ENCODE measurements around the gene KIF26B. TPM values are rescaled to one million over a fixed set of nuclear protein-coding genes. Genes with fewer than 3 reads are reported as not detected.
A peak's percentile ranks its signal among the peaks of the same experiment; 100 is the strongest.

The KIF26B gene
- total RNA-seq, 1 donor from 2014 or later, result 8.8 TPM

- Mint-ChIP-seq H3K27me3 (ENCODE audit: unreplicated experiment) (peaks cover 6% of the 10 kb centered on the region), H3K4me3 (ENCODE audit: unreplicated experiment) (no peak overlapping the region), H3K36me3 (ENCODE audit: unreplicated experiment) (peaks cover 6% of the 10 kb centered on the region), H3K4me1 (ENCODE audit: unreplicated experiment) (peaks cover 9% of the 10 kb centered on the region), H3K27ac (ENCODE audit: unreplicated experiment) (no peak overlapping the region), H3K9me3 (ENCODE audit: unreplicated experiment) (peaks cover 3% of the 10 kb centered on the region)
- TF ChIP-seq CTCF (IDR thresholded peaks at IDR 0.05), result no peak
- DNase-seq (ENCODE audit: extremely low spot score, unreplicated experiment), result no peak
Observed at GRCh38 chr1:245168906-245169305, 14.1 kb downstream of the KIF26B start.

- no peak overlapping the region for H3K27ac Mint-ChIP-seq (ENCODE audit: unreplicated experiment)
- peaks cover 3% of the 10 kb centered on the region for H3K9me3 Mint-ChIP-seq (ENCODE audit: unreplicated experiment)
- DNase-seq (ENCODE audit: extremely low spot score, unreplicated experiment), result no peak
- H3K27me3 Mint-ChIP-seq (ENCODE audit: unreplicated experiment), result peaks cover 6% of the 10 kb centered on the region
- H3K4me1 Mint-ChIP-seq (ENCODE audit: unreplicated experiment), result peaks cover 9% of the 10 kb centered on the region
- H3K36me3 Mint-ChIP-seq (ENCODE audit: unreplicated experiment), result peaks cover 6% of the 10 kb centered on the region
- TF ChIP-seq CTCF (IDR thresholded peaks at IDR 0.05), result no peak
- no peak overlapping the region for H3K4me3 Mint-ChIP-seq (ENCODE audit: unreplicated experiment)
Observed at GRCh38 chr1:245169376-245169775, 14.6 kb downstream of the KIF26B start.

- Mint-ChIP-seq H3K4me3 (ENCODE audit: unreplicated experiment) (no peak overlapping the region), H3K4me1 (ENCODE audit: unreplicated experiment) (no peaks in the 10 kb centered on the region), H3K36me3 (ENCODE audit: unreplicated experiment) (no peaks in the 10 kb centered on the region), H3K9me3 (ENCODE audit: unreplicated experiment) (no peaks in the 10 kb centered on the region), H3K27ac (ENCODE audit: unreplicated experiment) (no peak overlapping the region), H3K27me3 (ENCODE audit: unreplicated experiment) (no peaks in the 10 kb centered on the region)
- peak; percentile 56 for DNase-seq (ENCODE audit: extremely low spot score, unreplicated experiment)
- TF ChIP-seq CTCF (IDR thresholded peaks at IDR 0.05), result no peak
Observed at GRCh38 chr1:245172026-245172425, 17.2 kb downstream of the KIF26B start.

- TF ChIP-seq CTCF (IDR thresholded peaks at IDR 0.05), result no peak
- H3K9me3 Mint-ChIP-seq (ENCODE audit: unreplicated experiment), result no peaks in the 10 kb centered on the region
- DNase-seq (ENCODE audit: extremely low spot score, unreplicated experiment), result no peak
- no peaks in the 10 kb centered on the region for H3K4me1 Mint-ChIP-seq (ENCODE audit: unreplicated experiment)
- no peak overlapping the region for H3K4me3 Mint-ChIP-seq (ENCODE audit: unreplicated experiment)
- peaks cover 3% of the 10 kb centered on the region for H3K27me3 Mint-ChIP-seq (ENCODE audit: unreplicated experiment)
- no peaks in the 10 kb centered on the region for H3K36me3 Mint-ChIP-seq (ENCODE audit: unreplicated experiment)
- H3K27ac Mint-ChIP-seq (ENCODE audit: unreplicated experiment), result no peak overlapping the region
Observed at GRCh38 chr1:245172829-245173228, 18.0 kb downstream of the KIF26B start.

GRCh38 chr1:245173446-245174211 is 18.8 kb downstream of the KIF26B start:
- peak; percentile 54 for DNase-seq (ENCODE audit: extremely low spot score, unreplicated experiment)
- H3K4me3 Mint-ChIP-seq (ENCODE audit: unreplicated experiment), result no peak overlapping the region
- no peaks in the 10 kb centered on the region for H3K9me3 Mint-ChIP-seq (ENCODE audit: unreplicated experiment)
- H3K36me3 Mint-ChIP-seq (ENCODE audit: unreplicated experiment), result no peaks in the 10 kb centered on the region
- H3K27ac Mint-ChIP-seq (ENCODE audit: unreplicated experiment), result no peak overlapping the region
- H3K27me3 Mint-ChIP-seq (ENCODE audit: unreplicated experiment), result peaks cover 3% of the 10 kb centered on the region
- no peak for TF ChIP-seq CTCF (IDR thresholded peaks at IDR 0.05)
- no peaks in the 10 kb centered on the region for H3K4me1 Mint-ChIP-seq (ENCODE audit: unreplicated experiment)

Measured in osteocyte (in vitro differentiated cells).